Loucy (cell line): ENCODE results near the gene NHP2.

Source experiments
- H2AFZ ChIP-seq: fragments of 200-600 bp; sonication (generic); 2 replicates; pipeline ENCODE4 v1.6.0; 2016; ENCODE audit warnings: antibody characterized with exemption, mild to moderate bottlenecking, low read length, moderate library complexity
- H3F3A ChIP-seq: fragments of 200-600 bp; 2 replicates; pipeline ENCODE4 v1.6.0; 2016; ENCODE audit warnings: antibody characterized with exemption, low read depth, mild to moderate bottlenecking
- H3K27me3 ChIP-seq: fragments of 200-600 bp; sonication (generic); 2 replicates; pipeline ENCODE4 v1.6.1; 2014; ENCODE audit warnings: low read length, mild to moderate bottlenecking; ENCODE audit not compliant: insufficient read depth, poor library complexity, severe bottlenecking
- H3K36me3 ChIP-seq: fragments of 200-600 bp; sonication (generic); 2 replicates; pipeline ENCODE4 v1.6.1; 2016; ENCODE audit warnings: low read length; ENCODE audit not compliant: insufficient read depth
- H3K4me1 ChIP-seq: fragments of 200-600 bp; sonication (generic); 2 replicates; pipeline ENCODE4 v1.5.1; 2014; ENCODE audit warnings: low read length, mild to moderate bottlenecking; ENCODE audit not compliant: insufficient read depth, poor library complexity, severe bottlenecking
- H3K4me2 ChIP-seq: fragments of 200-600 bp; sonication (generic); 2 replicates; pipeline ENCODE4 v1.6.0; 2014; ENCODE audit warnings: antibody characterized with exemption, low read length, low read depth, mild to moderate bottlenecking; ENCODE audit not compliant: poor library complexity, severe bottlenecking
- H3K4me3 ChIP-seq: fragments of 200-600 bp; sonication (generic); 2 replicates; pipeline ENCODE4 v1.5.1; 2014; ENCODE audit warnings: low read length, mild to moderate bottlenecking, mixed read lengths; ENCODE audit not compliant: poor library complexity, severe bottlenecking
- H3K79me2 ChIP-seq: fragments of 200-600 bp; sonication (generic); 2 replicates; pipeline ENCODE4 v1.6.1; 2014; ENCODE audit warnings: low read length; ENCODE audit not compliant: insufficient read depth
- H3K9ac ChIP-seq: fragments of 200-600 bp; sonication (generic); 2 replicates; pipeline ENCODE4 v1.6.0; 2014; ENCODE audit warnings: mild to moderate bottlenecking, low read depth, low read length, moderate library complexity; ENCODE audit not compliant: poor library complexity, severe bottlenecking
- H3K9me2 ChIP-seq: fragments of 200-600 bp; sonication (generic); replicated peaks from 2 replicates; pipeline ENCODE4 v1.6.1; 2016; ENCODE audit warnings: low read depth, low read length, mixed read lengths
- H3K9me3 ChIP-seq: fragments of 200-600 bp; sonication (generic); 2 replicates; pipeline ENCODE4 v1.6.1; 2014; ENCODE audit warnings: mild to moderate bottlenecking, antibody characterized with exemption, low read length, low read depth; ENCODE audit not compliant: insufficient read depth
- H4K20me1 ChIP-seq: fragments of 200-600 bp; sonication (generic); 2 replicates; pipeline ENCODE4 v1.6.0; 2014; ENCODE audit warnings: antibody characterized with exemption, low read length, mild to moderate bottlenecking; ENCODE audit not compliant: insufficient read depth, poor library complexity, severe bottlenecking
- EZH2phosphoT487 ChIP-seq: fragments of 200-600 bp; IDR thresholded peaks from 2 replicates; pipeline ENCODE4 v1.6.1; 2018; ENCODE audit warnings: antibody characterized with exemption, mild to moderate bottlenecking, moderate library complexity, borderline replicate concordance
- TF ChIP-seq, protein P1 (sequence below): fragments of 200-600 bp; sonication (generic); conservative IDR thresholded peaks from 2 replicates; pipeline ENCODE4 v1.5.1; 2014; ENCODE audit warnings: mild to moderate bottlenecking, antibody characterized with exemption, low read length

Gene NHP2

GRCh38 chr5:178145965-178146820 is 7.5 kb downstream of the NHP2 start:
- no peak for TF ChIP-seq EZH2phosphoT487
- TF ChIP-seq, protein P1, sequence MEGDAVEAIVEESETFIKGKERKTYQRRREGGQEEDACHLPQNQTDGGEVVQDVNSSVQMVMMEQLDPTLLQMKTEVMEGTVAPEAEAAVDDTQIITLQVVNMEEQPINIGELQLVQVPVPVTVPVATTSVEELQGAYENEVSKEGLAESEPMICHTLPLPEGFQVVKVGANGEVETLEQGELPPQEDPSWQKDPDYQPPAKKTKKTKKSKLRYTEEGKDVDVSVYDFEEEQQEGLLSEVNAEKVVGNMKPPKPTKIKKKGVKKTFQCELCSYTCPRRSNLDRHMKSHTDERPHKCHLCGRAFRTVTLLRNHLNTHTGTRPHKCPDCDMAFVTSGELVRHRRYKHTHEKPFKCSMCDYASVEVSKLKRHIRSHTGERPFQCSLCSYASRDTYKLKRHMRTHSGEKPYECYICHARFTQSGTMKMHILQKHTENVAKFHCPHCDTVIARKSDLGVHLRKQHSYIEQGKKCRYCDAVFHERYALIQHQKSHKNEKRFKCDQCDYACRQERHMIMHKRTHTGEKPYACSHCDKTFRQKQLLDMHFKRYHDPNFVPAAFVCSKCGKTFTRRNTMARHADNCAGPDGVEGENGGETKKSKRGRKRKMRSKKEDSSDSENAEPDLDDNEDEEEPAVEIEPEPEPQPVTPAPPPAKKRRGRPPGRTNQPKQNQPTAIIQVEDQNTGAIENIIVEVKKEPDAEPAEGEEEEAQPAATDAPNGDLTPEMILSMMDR, result peak; percentile 64
- Histone ChIP-seq H4K20me1 (no peaks in the 10 kb centered on the region), H3K36me3 (peaks cover 17% of the 10 kb centered on the region; the same call in 1 of the 2 replicates), H3K9me3 (no peaks in the 10 kb centered on the region), H3K9me2 (no peaks in the 10 kb centered on the region), H3K9ac (no peak overlapping the region), H3K79me2 (0 out of 2 replicates have a peak, but pooled peaks cover 2% of the 10 kb centered on the region), H3K27me3 (no peaks in the 10 kb centered on the region), H3K4me2 (no peak overlapping the region), H3F3A (no peaks in the 10 kb centered on the region), H3K4me3 (no peak overlapping the region), H2AFZ (no peak overlapping the region), H3K4me1 (no peaks in the 10 kb centered on the region)

GRCh38 chr5:178143901-178144300 is 9.8 kb downstream of the NHP2 start:
- Histone ChIP-seq H3K4me1 (no peaks in the 10 kb centered on the region), H3K79me2 (no peaks in the 10 kb centered on the region), H2AFZ (no peak overlapping the region), H3F3A (no peaks in the 10 kb centered on the region), H3K9me3 (no peaks in the 10 kb centered on the region), H3K4me3 (no peak overlapping the region), H3K27me3 (no peaks in the 10 kb centered on the region), H3K4me2 (no peak overlapping the region), H3K9ac (no peak overlapping the region), H4K20me1 (no peaks in the 10 kb centered on the region), H3K36me3 (peaks cover 17% of the 10 kb centered on the region; the same call in 1 of the 2 replicates), H3K9me2 (no peaks in the 10 kb centered on the region)
- TF ChIP-seq, protein P1, result no peak
- TF ChIP-seq EZH2phosphoT487, result no peak

GRCh38 chr5:178143246-178143645 is 10.4 kb downstream of the NHP2 start:
- no peaks in the 10 kb centered on the region for H3K9me2 ChIP-seq
- no peaks in the 10 kb centered on the region for H3K27me3 ChIP-seq
- no peaks in the 10 kb centered on the region for H3F3A ChIP-seq
- H3K9me3 ChIP-seq, result no peaks in the 10 kb centered on the region
- H3K4me3 ChIP-seq, result no peak overlapping the region
- no peaks in the 10 kb centered on the region for H3K4me1 ChIP-seq
- H3K79me2 ChIP-seq, result no peaks in the 10 kb centered on the region
- no peak overlapping the region for H3K9ac ChIP-seq
- no peak overlapping the region for H2AFZ ChIP-seq
- no peaks in the 10 kb centered on the region for H4K20me1 ChIP-seq
- H3K4me2 ChIP-seq, result no peak overlapping the region
- peaks cover 14% of the 10 kb centered on the region; the same call in 1 of the 2 replicates for H3K36me3 ChIP-seq
- no peak for TF ChIP-seq EZH2phosphoT487
- TF ChIP-seq, protein P1, result no peak
